Body of pancreas (tissue), 4 donors: ENCODE data around the gene SERPINB2.

Experiments used
- CTCF ChIP-seq, 7 experiments: fragments of 450-650 bp in 4 of 7; fragments of 200-600 bp in 3 of 7; sonication (generic) in 3 of 7; IDR thresholded peaks; one replicate each; pipeline ENCODE4 v1.5.1; 2016 to 2019; ENCODE audit warnings: antibody characterized with exemption in 7 of 7
- POLR2A ChIP-seq, 3 donors: fragments of 450-650 bp; IDR thresholded peaks; one replicate each; pipeline ENCODE4 v1.6.1; 2016; ENCODE audit warnings: antibody characterized with exemption in 3 of 3, mild to moderate bottlenecking in 2 of 3

- no peak for TF ChIP-seq CTCF (IDR thresholded peaks at IDR 0.05)
- TF ChIP-seq POLR2A (IDR thresholded peaks at IDR 0.05), result no peak
Observed at GRCh38 chr18:63894106-63894772, 6.7 kb downstream of the SERPINB2 start.
